ENCODE measurements around the gene FBXW5. TPM values are rescaled to one million over a fixed set of nuclear protein-coding genes. Genes with fewer than 3 reads are reported as not detected.

FBXW5 gene
- polyA plus RNA-seq, 3 donors: 85.3 to 117 (median 92.7) TPM

- no peaks in the 10 kb centered on the region for H3K27me3 ChIP-seq (ENCODE audit: control insufficient read depth in 2 of 2, insufficient read depth in 2 of 2, low read length in 2 of 2)
Observed at GRCh38 chr9:136944212-136944518, 373 bp downstream of the FBXW5 start.

More at GRCh38 chr9:136944212-136944518, 373 bp downstream of the FBXW5 start:
- Mint-ChIP-seq H3K27ac (peak overlapping the region in 3 of 7 donors; percentile 31 to 58 (median 50)), H3K4me3 (peak overlapping the region; percentile 73 to 83), H3K9me3 (peaks cover 0 to 2% (median 0%) of the 10 kb centered on the region in 7 donors), H3K36me3 (peaks cover 24 to 41% of the 10 kb centered on the region in 2 donors), H3K27me3 (ENCODE audit: low read depth in 3 of 3) (peaks cover 0 to 6% (median 4%) of the 10 kb centered on the region in 3 donors), H3K4me1 (peaks cover 14% of the 10 kb centered on the region)
- peak; percentile 53 to 76 (median 64) for DNase-seq
- Histone ChIP-seq H3K36me3 (replicated peaks in 1 of 2; ENCODE audit: control insufficient read depth in 1 of 2, insufficient read depth in 2 of 2, low read length in 2 of 2) (peaks cover 37 to 41% of the 10 kb centered on the region in 2 donors), H4K20me1 (ENCODE audit: insufficient read depth, low read length) (peaks cover 47% of the 10 kb centered on the region), H3K4me1 (ENCODE audit: control insufficient read depth in 1 of 2, insufficient read depth in 2 of 2, low read length in 2 of 2) (peaks cover 15 to 27% of the 10 kb centered on the region in 2 donors), H2AFZ (ENCODE audit: insufficient read depth, low read depth, low read length, poor library complexity, severe bottlenecking) (peak overlapping the region; percentile 43), H3K27ac (ENCODE audit: low read depth in 1 of 2, low read length in 2 of 2) (peak overlapping the region; percentile 47 to 80), H3K9ac (ENCODE audit: insufficient read depth, low read length, poor library complexity, severe bottlenecking) (peak overlapping the region; percentile 80), H3K9me3 (replicated peaks in 1 of 2; ENCODE audit: control insufficient read depth in 1 of 2, insufficient read depth in 1 of 2, low read length in 2 of 2) (no peaks in the 10 kb centered on the region), H3K4me2 (replicated peaks; ENCODE audit: extremely low read depth, low read length, poor library complexity, severe bottlenecking) (peak overlapping the region; percentile 93), H3K4me3 (replicated peaks in 1 of 3; ENCODE audit: low read depth in 2 of 3, low read length in 3 of 3) (peak overlapping the region; percentile 79 to 86 (median 79)), H3K79me2 (ENCODE audit: insufficient read depth, low read length) (peaks cover 20% of the 10 kb centered on the region)
- under 1% methylated on average over 45 of the region's 45 CpGs for WGBS (ENCODE audit: insufficient coverage)
- intact Hi-C loops (cut with micrococcal nuclease): loop anchor here (2.0 to 10.0 kb wide), 4 partner anchors 57 to 139 kb away; partner anchors contain the start of genes AJM1 (in 1 of the 2), FUT7 (in 1 of the 2), PHPT1 (in 1 of the 2) and RABL6 (in 1 of the 2)
- no peak for TF ChIP-seq CTCF (IDR thresholded peaks at IDR 0.05)
